Glomerular visceral epithelial cell (primary cell): ENCODE data around the gene OGFOD2.
A peak's percentile ranks its signal among the peaks of the same experiment; 100 is the strongest.

Source experiments
- DNase-seq: peaks from one replicate; pipeline ENCODE4 v3.0.0-alpha.2; 2016; ENCODE audit errors: extremely low spot score

The OGFOD2 gene

GRCh38 chr12:122951979-122952892 lies 22.8 kb upstream of the OGFOD2 start:
- DNase-seq: peak; percentile 59

GRCh38 chr12:122955156-122955555 lies 19.9 kb upstream of the OGFOD2 start:
- DNase-seq: no peak

GRCh38 chr12:122956035-122956434 lies 19.0 kb upstream of the OGFOD2 start:
- no peak for DNase-seq

GRCh38 chr12:122958198-122958888 lies 16.7 kb upstream of the OGFOD2 start:
- DNase-seq: no peak

GRCh38 chr12:122959566-122960192 lies 15.4 kb upstream of the OGFOD2 start:
- no peak for DNase-seq

GRCh38 chr12:122960193-122960569 lies 14.9 kb upstream of the OGFOD2 start:
- no peak for DNase-seq

GRCh38 chr12:122961531-122962329 lies 13.3 kb upstream of the OGFOD2 start:
- DNase-seq: no peak

GRCh38 chr12:122963941-122964265 lies 11.1 kb upstream of the OGFOD2 start:
- no peak for DNase-seq

GRCh38 chr12:122964439-122965257 lies 10.4 kb upstream of the OGFOD2 start:
- DNase-seq: no peak

GRCh38 chr12:122965321-122965751 lies 9.7 kb upstream of the OGFOD2 start:
- no peak for DNase-seq

- DNase-seq: peak; percentile 93
These were observed 8.9 kb upstream of the OGFOD2 start, which contains the start of gene ABCB9 for GRCh38 chr12:122965851-122966742. Gene ABCB9 (minus strand): TSS chr12:122966463. CDS start chr12:122960235, 6,228 bp downstream.

GRCh38 chr12:122966743-122967550 lies 8.1 kb upstream of the OGFOD2 start:
- DNase-seq: no peak

GRCh38 chr12:122968104-122968503 lies 6.9 kb upstream of the OGFOD2 start:
- no peak for DNase-seq

GRCh38 chr12:122969676-122970075 lies 5.4 kb upstream of the OGFOD2 start:
- DNase-seq: no peak

- peak; percentile 97 for DNase-seq
These were observed 661 bp upstream of the OGFOD2 start for GRCh38 chr12:122974274-122974891.

GRCh38 chr12:122975790-122976647 lies 975 bp downstream of the OGFOD2 start:
- no peak for DNase-seq

GRCh38 chr12:122976648-122976975 lies 1.6 kb downstream of the OGFOD2 start:
- no peak for DNase-seq

GRCh38 chr12:122977153-122977552 lies 2.1 kb downstream of the OGFOD2 start:
- no peak for DNase-seq
